GM12878 (cell line): ENCODE data around the gene TEN1. TPM values are rescaled to one million over a fixed set of nuclear protein-coding genes. Genes with fewer than 3 reads are reported as not detected.

Experiments used
- ATF3 ChIP-seq: IDR thresholded peaks from 2 replicates; pipeline ENCODE4 v1.6.1; 2011; ENCODE audit warnings: low read depth, mild to moderate bottlenecking, low read length, moderate library complexity, borderline replicate concordance; ENCODE audit errors: extremely low read depth
- EP300 ChIP-seq, 2 experiments: fragments of 150-350 bp in 1 of 2; IDR thresholded peaks; 2 replicates each; pipeline ENCODE4 v1.6.1; 2011 to 2012; ENCODE audit warnings: low read depth in 2 of 2, low read length in 2 of 2, borderline replicate concordance in 1 of 2, improper control_type of control experiment in 1 of 2, inconsistent platforms in 1 of 2; ENCODE audit not compliant: control insufficient read depth in 1 of 2
- ESRRA ChIP-seq: IDR thresholded peaks from 2 replicates; pipeline ENCODE4 v1.6.1; 2012; ENCODE audit warnings: mild to moderate bottlenecking, low read length, improper control_type of control experiment
- HDGF ChIP-seq: fragments of 450-650 bp; IDR thresholded peaks from 2 replicates; pipeline ENCODE4 v1.6.1; 2016; ENCODE audit warnings: antibody characterized with exemption
- JUNB ChIP-seq: IDR thresholded peaks from 2 replicates; pipeline ENCODE4 v1.6.1; 2016; ENCODE audit warnings: antibody characterized with exemption, mild to moderate bottlenecking
- RAD21 ChIP-seq: IDR thresholded peaks from 2 replicates; pipeline ENCODE4 v1.6.1; 2011; ENCODE audit warnings: mild to moderate bottlenecking, low read depth, low read length, moderate library complexity; ENCODE audit not compliant: insufficient read depth
- SREBF2 ChIP-seq: IDR thresholded peaks from 2 replicates; pipeline ENCODE4 v1.6.1; 2012; ENCODE audit warnings: mild to moderate bottlenecking, low read length
- STAT3 ChIP-seq: IDR thresholded peaks from 2 replicates; pipeline ENCODE4 v1.6.1; 2011; ENCODE audit warnings: low read depth, low read length, improper control_type of control experiment
- TCF7 ChIP-seq: IDR thresholded peaks from 2 replicates; pipeline ENCODE4 v1.6.1; 2014; ENCODE audit warnings: antibody characterized with exemption, borderline replicate concordance
- WRNIP1 ChIP-seq: IDR thresholded peaks from 2 replicates; pipeline ENCODE4 v1.6.1; 2011; ENCODE audit warnings: low read depth, low read length, improper control_type of control experiment, borderline replicate concordance
- polyA plus RNA-seq, 11 experiments: library from polyadenylated mRNA; depleted of rRNA in 4 of 11; unstranded in 6 of 11; stranded (reverse) in 5 of 11; fragments of >200 nt; fragmentation: Nextera tagmentation in 4 of 11; fragmentation: Illumina TruSeq in 1 of 11; extraction: Ambion mirVana in 4 of 11; extraction: Trizol in 1 of 11; gene quantifications; 1 replicate in 1 of 11; 2 replicates in 10 of 11; pipeline versions ENCODE4 v1.2.1 to v1.2.3, GENCODE V29; 2011 to 2016; ENCODE audit warnings: inconsistent platforms in 2 of 11, missing spikeins in 2 of 11, low read depth in 1 of 11
- total RNA-seq, 4 experiments: library from RNA; depleted of rRNA in 3 of 4; stranded (reverse); fragments of >200 nt in 3 of 4; fragmentation: Illumina TruSeq in 1 of 4; extraction: Trizol in 1 of 4; gene quantifications; 2 replicates each; pipeline versions ENCODE4 v1.2.1 to v1.2.3, GENCODE V29; 2013 to 2021
- TF ChIP-seq, protein P1 (sequence below): fragments of 450-650 bp; formaldehyde crosslinking; IDR thresholded peaks from 2 replicates; pipeline ENCODE4 v1.5.0; 2022; ENCODE audit warnings: mild to moderate bottlenecking, missing genetic modification characterization

TEN1 gene
- total and polyA plus RNA-seq, 10 of the 15 experiments (the other 5 are each of a cell fraction or from before 2014, with no cell fraction given), result 1.1 to 33.1 (median 17.4) TPM

DNA sequence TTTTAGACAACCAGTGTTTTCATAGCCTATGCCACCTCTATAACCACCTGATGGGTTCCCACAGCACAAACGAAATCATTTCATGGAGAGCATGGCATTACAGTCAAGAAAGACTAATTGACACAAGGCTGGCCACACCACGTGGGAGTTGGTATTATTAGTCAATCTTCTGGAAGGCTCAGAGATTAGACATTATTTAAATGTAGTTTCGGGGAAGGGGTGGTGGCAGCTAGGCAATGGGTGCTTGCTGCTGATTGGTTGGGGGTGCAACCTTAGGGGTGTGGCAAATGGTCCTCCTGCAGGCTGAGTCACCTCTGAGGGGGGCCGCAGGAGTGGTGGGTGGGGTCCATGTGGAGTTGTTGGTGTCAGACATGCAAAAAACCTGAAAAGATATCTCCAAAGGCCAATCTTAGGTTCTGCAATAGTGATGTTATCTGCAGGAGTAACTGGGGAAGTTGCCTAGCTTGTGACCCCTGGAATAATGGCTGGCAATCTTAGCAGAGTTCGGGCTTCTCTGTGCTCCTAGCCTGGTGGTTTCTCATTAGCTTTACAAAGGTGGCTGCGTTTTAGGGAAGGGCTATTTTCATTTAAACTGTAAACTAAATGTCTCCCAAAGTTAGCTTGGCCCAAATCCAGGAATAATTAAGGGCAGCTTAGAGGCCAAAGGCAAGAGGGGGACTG is 4.6 kb downstream of the TEN1 start (continued):
- TF ChIP-seq, protein P1, sequence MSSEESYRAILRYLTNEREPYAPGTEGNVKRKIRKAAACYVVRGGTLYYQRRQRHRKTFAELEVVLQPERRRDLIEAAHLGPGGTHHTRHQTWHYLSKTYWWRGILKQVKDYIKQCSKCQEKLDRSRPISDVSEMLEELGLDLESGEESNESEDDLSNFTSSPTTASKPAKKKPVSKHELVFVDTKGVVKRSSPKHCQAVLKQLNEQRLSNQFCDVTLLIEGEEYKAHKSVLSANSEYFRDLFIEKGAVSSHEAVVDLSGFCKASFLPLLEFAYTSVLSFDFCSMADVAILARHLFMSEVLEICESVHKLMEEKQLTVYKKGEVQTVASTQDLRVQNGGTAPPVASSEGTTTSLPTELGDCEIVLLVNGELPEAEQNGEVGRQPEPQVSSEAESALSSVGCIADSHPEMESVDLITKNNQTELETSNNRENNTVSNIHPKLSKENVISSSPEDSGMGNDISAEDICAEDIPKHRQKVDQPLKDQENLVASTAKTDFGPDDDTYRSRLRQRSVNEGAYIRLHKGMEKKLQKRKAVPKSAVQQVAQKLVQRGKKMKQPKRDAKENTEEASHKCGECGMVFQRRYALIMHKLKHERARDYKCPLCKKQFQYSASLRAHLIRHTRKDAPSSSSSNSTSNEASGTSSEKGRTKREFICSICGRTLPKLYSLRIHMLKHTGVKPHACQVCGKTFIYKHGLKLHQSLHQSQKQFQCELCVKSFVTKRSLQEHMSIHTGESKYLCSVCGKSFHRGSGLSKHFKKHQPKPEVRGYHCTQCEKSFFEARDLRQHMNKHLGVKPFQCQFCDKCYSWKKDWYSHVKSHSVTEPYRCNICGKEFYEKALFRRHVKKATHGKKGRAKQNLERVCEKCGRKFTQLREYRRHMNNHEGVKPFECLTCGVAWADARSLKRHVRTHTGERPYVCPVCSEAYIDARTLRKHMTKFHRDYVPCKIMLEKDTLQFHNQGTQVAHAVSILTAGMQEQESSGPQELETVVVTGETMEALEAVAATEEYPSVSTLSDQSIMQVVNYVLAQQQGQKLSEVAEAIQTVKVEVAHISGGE (CRISPR knock-in tag), result no peak
- TF ChIP-seq SREBF2, result no peak
- TF ChIP-seq RAD21, result no peak
- no peak for TF ChIP-seq HDGF
- TF ChIP-seq JUNB, result no peak
- no peak for TF ChIP-seq WRNIP1
- TF ChIP-seq ESRRA, result no peak
- TF ChIP-seq TCF7, result no peak
- no peak for TF ChIP-seq EP300 (IDR thresholded peaks at IDR 0.05; ENCODE audit: borderline replicate concordance in 1 of 2, control insufficient read depth in 1 of 2, low read depth in 2 of 2, low read length in 2 of 2)
- no peak for TF ChIP-seq STAT3
- TF ChIP-seq ATF3, result no peak
